SH-SY5Y (cell line): Measurements from ENCODE around the gene ART4.

ENCODE experiments used
- GATA2 ChIP-seq: IDR thresholded peaks from 2 replicates; pipeline ENCODE4 v1.6.1; 2011; ENCODE audit warnings: mild to moderate bottlenecking, low read depth, low read length
- GATA3 ChIP-seq: IDR thresholded peaks from 2 replicates; pipeline ENCODE4 v1.6.1; 2011; ENCODE audit warnings: low read depth, mild to moderate bottlenecking, low read length, moderate library complexity

GRCh38 chr12:14885718-14886221 lies 42.4 kb upstream of the ART4 start, which contains the start of gene MGP:
- TF ChIP-seq GATA3 (no peak), GATA2 (no peak)
